Astrocyte of the spinal cord (primary cell): ENCODE results near the gene ALG1L2.
"Not testable (repeated sequence)": the region's sequence is repeated elsewhere in the genome, so short reads cannot be mapped to it uniquely, and the experiment has no call there.

Experiments
- DNase-seq: peaks from one replicate; pipeline ENCODE4 v3.0.0; 2011; ENCODE audit warnings: low read depth, low spot score
- H3K4me3 ChIP-seq: 2 replicates; pipeline ENCODE4 v1.5.1; 2011; ENCODE audit warnings: low read depth, mild to moderate bottlenecking, low read length, moderate library complexity
- CTCF ChIP-seq: IDR thresholded peaks from 2 replicates; pipeline ENCODE4 v1.5.1; 2012; ENCODE audit warnings: low read depth, mild to moderate bottlenecking, low read length, inconsistent platforms
- in situ Hi-C: cut with HindIII; loops from 2 replicates; pipeline ENCODE4 v1.10.0; 2017; ENCODE audit warnings: low sequenced_read_pairs

ALG1L2 gene

GRCh38 chr3:130073582-130073981 lies 8.0 kb upstream of the ALG1L2 start:
- H3K4me3 ChIP-seq: no peak overlapping the region
- TF ChIP-seq CTCF: no peak
- in situ Hi-C loops: no loop called here
- no peak for DNase-seq

- in situ Hi-C loops: no loop called here
- TF ChIP-seq CTCF: no peak
- DNase-seq: no peak
- H3K4me3 ChIP-seq: no peak overlapping the region
These were observed 4.0 kb upstream of the ALG1L2 start for GRCh38 chr3:130077636-130078035.

GRCh38 chr3:130083363-130084090 lies 1.9 kb downstream of the ALG1L2 start:
- in situ Hi-C loops, DNase-seq, H3K4me3 ChIP-seq: not testable (repeated sequence)

GRCh38 chr3:130084436-130084980 lies 2.9 kb downstream of the ALG1L2 start:
- no peak for DNase-seq
- TF ChIP-seq CTCF: no peak
- in situ Hi-C loops: no loop called here
- no peak overlapping the region for H3K4me3 ChIP-seq

GRCh38 chr3:130085881-130086280 lies 4.2 kb downstream of the ALG1L2 start:
- in situ Hi-C loops: no loop called here
- no peak overlapping the region for H3K4me3 ChIP-seq
- TF ChIP-seq CTCF: no peak
- no peak for DNase-seq

- H3K4me3 ChIP-seq, in situ Hi-C loops, DNase-seq: not testable (repeated sequence)
These were observed 5.0 kb downstream of the ALG1L2 start for GRCh38 chr3:130086628-130087027.

GRCh38 chr3:130088061-130088460 lies 6.4 kb downstream of the ALG1L2 start:
- in situ Hi-C loops: no loop called here
- H3K4me3 ChIP-seq: no peak overlapping the region
- no peak for TF ChIP-seq CTCF
- no peak for DNase-seq

GRCh38 chr3:130090681-130091080 lies 9.1 kb downstream of the ALG1L2 start:
- DNase-seq, in situ Hi-C loops, H3K4me3 ChIP-seq: not testable (repeated sequence)
